ENCODE results near the gene BAZ2A. TPM values are rescaled to one million over a fixed set of nuclear protein-coding genes. Genes with fewer than 3 reads are reported as not detected.
A peak's percentile ranks its signal among the peaks of the same experiment; 100 is the strongest.

Gene BAZ2A
- total and polyA plus RNA-seq, 10 donors = 8.8 to 238 (median 158) TPM

DNA sequence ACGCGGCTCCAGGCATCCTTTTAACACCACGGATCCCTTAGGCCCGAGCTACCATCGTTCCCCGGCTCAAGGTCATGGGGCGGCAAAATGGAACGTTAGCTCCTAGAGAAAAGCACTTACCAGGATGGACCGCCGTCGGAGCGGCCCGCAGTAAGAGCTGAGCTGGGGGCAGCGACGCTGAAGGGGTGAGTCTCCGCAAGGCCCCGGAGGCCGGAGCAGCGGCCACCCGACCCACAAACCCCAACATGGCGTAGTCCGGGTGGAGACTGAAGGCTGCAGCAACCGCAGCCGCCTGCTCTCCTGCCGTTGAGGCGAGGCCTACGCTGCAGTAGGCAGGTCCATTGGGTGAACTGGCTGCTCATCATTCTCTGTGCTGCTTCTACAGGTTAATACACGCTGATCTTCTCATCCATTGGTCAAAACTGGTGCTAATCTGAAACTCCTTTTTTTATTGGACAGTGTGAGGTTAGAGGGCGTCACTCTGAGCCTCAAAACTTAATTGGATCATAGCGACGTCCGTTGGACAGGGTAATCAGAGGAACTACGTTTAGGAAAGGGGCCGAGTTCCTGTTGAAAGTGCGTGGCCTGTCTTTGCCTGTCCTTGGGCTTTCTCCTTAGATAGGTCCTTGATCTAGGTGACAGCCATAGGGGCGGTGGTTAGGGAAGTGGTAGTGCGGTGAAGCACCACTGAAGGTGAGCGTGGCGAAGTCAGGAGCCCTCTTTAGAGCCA, 15.8 kb upstream of the BAZ2A start, which contains the start of gene ATP5F1B:
ATP5F1B (minus strand) TSS at position 268 of the 730 bp plus-strand sequence; CDS start at position 247, 21 bp downstream.
- peak within 1 kb of the TSS; percentile 76 to 99 (median 89) for H3K4me3 ChIP-seq
- intact Hi-C loops (cut with DNase I; ENCODE audit: low total_unique reads) = loop anchor here (5.0 kb wide), 1 partner anchor 36 kb away; no protein-coding TSS in a partner anchor
- DNase-seq = peak; percentile 98
- H3K27me3 ChIP-seq (replicated peaks in 1 of 7) = no peaks in the 10 kb centered on the region
- TF ChIP-seq POLR2A (IDR thresholded peaks at IDR 0.05) (peak; percentile 58 to 95 (median 86)), POLR2AphosphoS5 (IDR thresholded peaks at IDR 0.05) (peak; percentile 99 to 100 (median 99))
- TF ChIP-seq, protein P1, sequence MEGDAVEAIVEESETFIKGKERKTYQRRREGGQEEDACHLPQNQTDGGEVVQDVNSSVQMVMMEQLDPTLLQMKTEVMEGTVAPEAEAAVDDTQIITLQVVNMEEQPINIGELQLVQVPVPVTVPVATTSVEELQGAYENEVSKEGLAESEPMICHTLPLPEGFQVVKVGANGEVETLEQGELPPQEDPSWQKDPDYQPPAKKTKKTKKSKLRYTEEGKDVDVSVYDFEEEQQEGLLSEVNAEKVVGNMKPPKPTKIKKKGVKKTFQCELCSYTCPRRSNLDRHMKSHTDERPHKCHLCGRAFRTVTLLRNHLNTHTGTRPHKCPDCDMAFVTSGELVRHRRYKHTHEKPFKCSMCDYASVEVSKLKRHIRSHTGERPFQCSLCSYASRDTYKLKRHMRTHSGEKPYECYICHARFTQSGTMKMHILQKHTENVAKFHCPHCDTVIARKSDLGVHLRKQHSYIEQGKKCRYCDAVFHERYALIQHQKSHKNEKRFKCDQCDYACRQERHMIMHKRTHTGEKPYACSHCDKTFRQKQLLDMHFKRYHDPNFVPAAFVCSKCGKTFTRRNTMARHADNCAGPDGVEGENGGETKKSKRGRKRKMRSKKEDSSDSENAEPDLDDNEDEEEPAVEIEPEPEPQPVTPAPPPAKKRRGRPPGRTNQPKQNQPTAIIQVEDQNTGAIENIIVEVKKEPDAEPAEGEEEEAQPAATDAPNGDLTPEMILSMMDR (IDR thresholded peaks at IDR 0.05 in 8 of 11, conservative IDR thresholded peaks at IDR 0.05 in 3 of 11) = peak in 6 of 11 experiments; percentile 11 to 51 (median 26)
- peak within 1 kb of the TSS; percentile 92 to 97 (median 94) for H3K27ac ChIP-seq
- 0 to 3% (median 0%) methylated on average over 28 to 39 of the region's 39 CpGs for WGBS, 5 donors
- H3K9me3 ChIP-seq = no peaks in the 10 kb centered on the region
- peaks cover 3 to 41% (median 38%) of the 10 kb centered on the region in 6 donors for H3K36me3 ChIP-seq
- peaks cover 23 to 53% (median 42%) of the 10 kb centered on the region in 6 donors for H3K4me1 ChIP-seq

DNA sequence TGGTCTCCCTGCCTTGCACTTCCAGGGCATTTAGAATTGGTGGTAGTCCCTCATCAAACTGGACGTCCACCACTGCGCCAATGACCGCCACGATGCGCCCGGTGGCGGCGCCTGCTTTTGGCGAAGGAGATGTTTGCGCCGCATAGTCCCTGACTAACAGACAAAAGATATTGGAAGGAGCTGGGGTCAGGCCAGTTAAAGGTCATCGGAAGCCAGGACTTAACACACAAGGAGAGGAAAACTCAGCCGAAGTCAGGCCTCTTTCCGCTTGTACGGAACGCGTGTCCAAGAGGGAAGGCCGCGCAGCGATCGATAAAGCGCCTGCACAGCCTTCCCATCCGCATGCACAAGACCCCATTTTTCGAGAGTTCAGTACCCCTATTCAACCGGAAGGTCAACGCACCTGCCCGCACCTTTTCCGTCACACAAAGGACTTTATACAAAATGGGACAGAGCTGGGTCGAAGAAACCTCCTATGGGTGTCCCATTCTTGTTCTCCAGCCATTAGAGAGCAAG, 15.1 kb upstream of the BAZ2A start:
- Histone ChIP-seq H3K9me3 (no peaks in the 10 kb centered on the region), H3K4me3 (peak overlapping the region; percentile 76 to 99 (median 89)), H3K36me3 (peaks cover 3 to 47% (median 44%) of the 10 kb centered on the region in 6 donors), H3K27me3 (replicated peaks in 1 of 7) (no peaks in the 10 kb centered on the region), H3K4me1 (peaks cover 23 to 58% (median 42%) of the 10 kb centered on the region in 6 donors), H3K27ac (peak overlapping the region; percentile 92 to 97 (median 94))
- intact Hi-C loops (cut with DNase I; ENCODE audit: low total_unique reads) = loop anchor here (5.0 kb wide), 1 partner anchor 37 kb away; no protein-coding TSS in a partner anchor
- 0 to 1% (median 1%) methylated on average over 29 of the region's 29 CpGs for WGBS, 5 donors
- TF ChIP-seq POLR2AphosphoS5 (IDR thresholded peaks at IDR 0.05) (no peak), POLR2A (IDR thresholded peaks at IDR 0.05) (no peak)
- TF ChIP-seq, protein P1 (IDR thresholded peaks at IDR 0.05 in 8 of 11, conservative IDR thresholded peaks at IDR 0.05 in 3 of 11) = peak in 1 of 11 experiments; percentile 4
- peak; percentile 83 for DNase-seq

DNA sequence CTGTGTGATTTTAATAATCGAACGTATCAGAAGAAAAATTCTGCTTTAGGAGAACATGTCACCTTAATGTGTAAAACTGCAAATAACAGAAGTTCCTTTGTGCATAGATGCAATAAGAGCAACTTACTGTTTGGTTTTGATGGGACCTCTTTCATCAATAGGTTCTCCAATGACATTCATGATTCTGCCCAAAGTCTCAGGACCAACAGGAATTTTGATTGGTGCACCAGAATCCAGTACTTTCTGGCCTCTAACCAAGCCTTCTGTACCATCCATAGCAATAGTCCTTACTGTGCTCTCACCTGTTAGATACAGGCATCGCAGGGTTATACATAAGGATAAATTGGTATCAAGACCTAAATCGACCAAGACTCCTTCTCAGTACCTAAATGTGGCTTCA, 14.5 kb upstream of the BAZ2A start:
- Histone ChIP-seq H3K27me3 (replicated peaks in 1 of 7) (no peaks in the 10 kb centered on the region), H3K4me3 (peak overlapping the region; percentile 76 to 99 (median 89)), H3K4me1 (peaks cover 23 to 64% (median 42%) of the 10 kb centered on the region in 6 donors), H3K36me3 (peaks cover 3 to 53% (median 50%) of the 10 kb centered on the region in 6 donors), H3K9me3 (no peaks in the 10 kb centered on the region), H3K27ac (peak overlapping the region; percentile 92 to 97 (median 94))
- DNase-seq = no peak
- TF ChIP-seq, protein P1 (IDR thresholded peaks at IDR 0.05 in 8 of 11, conservative IDR thresholded peaks at IDR 0.05 in 3 of 11) = no peak
- TF ChIP-seq POLR2AphosphoS5 (IDR thresholded peaks at IDR 0.05) = no peak
- no peak for TF ChIP-seq POLR2A (IDR thresholded peaks at IDR 0.05)
- intact Hi-C loops (cut with DNase I; ENCODE audit: low total_unique reads) = loop anchor here (5.0 kb wide), 1 partner anchor 38 kb away; no protein-coding TSS in a partner anchor
- WGBS, 5 donors = 35 to 50% (median 39%) methylated on average over 4 of the region's 4 CpGs

DNA sequence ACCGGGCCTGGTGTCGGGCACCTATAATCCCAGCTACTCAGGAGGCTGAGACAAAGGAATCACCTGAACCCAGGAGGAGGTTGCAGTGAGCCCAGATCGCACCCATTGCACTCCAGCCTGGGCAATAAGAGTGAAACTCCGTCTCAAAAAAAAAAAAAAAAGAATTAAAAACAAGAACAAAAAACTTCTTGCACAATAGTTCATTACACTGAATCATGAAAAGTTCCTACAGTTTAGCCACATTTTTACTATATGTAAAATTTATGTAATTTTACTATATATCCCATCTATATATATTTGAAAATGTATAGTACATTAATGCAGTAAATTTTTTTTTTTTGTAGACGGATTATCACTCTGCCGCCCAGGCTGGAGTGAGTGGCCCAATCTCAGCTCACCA, 11.1 kb upstream of the BAZ2A start:
- Histone ChIP-seq H3K9me3 (no peaks in the 10 kb centered on the region), H3K4me3 (no peak overlapping the region), H3K36me3 (peaks cover 3 to 78% (median 75%) of the 10 kb centered on the region in 6 donors), H3K4me1 (peaks cover 30 to 90% (median 55%) of the 10 kb centered on the region in 6 donors), H3K27ac (no peak overlapping the region), H3K27me3 (replicated peaks in 1 of 7) (no peaks in the 10 kb centered on the region)
- intact Hi-C loops (cut with DNase I; ENCODE audit: low total_unique reads) = no loop called here
- DNase-seq = no peak
- 76 to 86% (median 80%) methylated on average over 6 of the region's 6 CpGs for WGBS, 5 donors
- TF ChIP-seq POLR2A (IDR thresholded peaks at IDR 0.05) (no peak), POLR2AphosphoS5 (IDR thresholded peaks at IDR 0.05) (no peak)
- TF ChIP-seq, protein P1 (IDR thresholded peaks at IDR 0.05 in 8 of 11, conservative IDR thresholded peaks at IDR 0.05 in 3 of 11) = no peak

Data from spleen (tissue), 11 donors.